Right lobe of liver (tissue), 4 donors: ENCODE measurements around the gene ASB2.

Source experiments
- CTCF ChIP-seq, 4 donors: fragments of 200-600 bp in 3 of 4; fragments of 450-650 bp in 1 of 4; IDR thresholded peaks; one replicate each; pipeline versions ENCODE4 v1.5.1 to v1.8.0; 2016 to 2022; ENCODE audit warnings: antibody characterized with exemption in 4 of 4, mild to moderate bottlenecking in 2 of 4
- POLR2A ChIP-seq: fragments of 450-650 bp; IDR thresholded peaks from one replicate; pipeline ENCODE4 v1.6.1; 2017; ENCODE audit warnings: antibody characterized with exemption, mild to moderate bottlenecking
- donor health status: DM: no; HTN: no; CAD: no.
- donor health status: DM: no; HTN: no; CAD: no.
- donor health status: DM: no; HTN: yes; CAD: no.

GRCh38 chr14:94014382-94014781 lies 38.0 kb upstream of the ASB2 start:
- TF ChIP-seq CTCF (IDR thresholded peaks at IDR 0.05) (no peak), POLR2A (no peak)
